RWPE1 (cell line): Measurements from ENCODE around the gene MCF2L.

ENCODE experiments used
- CTCF ChIA-PET: fragments of 350-600 bp; sonication (Branson Sonifier 250); formaldehyde crosslinking; extraction: SDS; loops from one replicate; lab custom pipeline; 2021; lab: Yijun Ruan, JAX
- POLR2A ChIA-PET: fragments of 400-600 bp; formaldehyde crosslinking; extraction: SDS; loops from one replicate; lab custom pipeline; 2020; ENCODE audit warnings: antibody characterized with exemption; ENCODE audit not compliant: low non-redundant PET; lab: Yijun Ruan, JAX
- DNase-seq: peaks from one replicate; pipeline ENCODE4 v3.0.0; 2012; ENCODE audit warnings: low spot score
- H3K27ac ChIP-seq: fragments of 450-650 bp; 2 replicates; pipeline ENCODE4 v1.5.1; 2017
- CTCF ChIP-seq: fragments of 450-650 bp; conservative IDR thresholded peaks from 2 replicates; pipeline ENCODE4 v1.5.1; 2017; ENCODE audit warnings: low read depth, mild to moderate bottlenecking

The MCF2L gene

DNA sequence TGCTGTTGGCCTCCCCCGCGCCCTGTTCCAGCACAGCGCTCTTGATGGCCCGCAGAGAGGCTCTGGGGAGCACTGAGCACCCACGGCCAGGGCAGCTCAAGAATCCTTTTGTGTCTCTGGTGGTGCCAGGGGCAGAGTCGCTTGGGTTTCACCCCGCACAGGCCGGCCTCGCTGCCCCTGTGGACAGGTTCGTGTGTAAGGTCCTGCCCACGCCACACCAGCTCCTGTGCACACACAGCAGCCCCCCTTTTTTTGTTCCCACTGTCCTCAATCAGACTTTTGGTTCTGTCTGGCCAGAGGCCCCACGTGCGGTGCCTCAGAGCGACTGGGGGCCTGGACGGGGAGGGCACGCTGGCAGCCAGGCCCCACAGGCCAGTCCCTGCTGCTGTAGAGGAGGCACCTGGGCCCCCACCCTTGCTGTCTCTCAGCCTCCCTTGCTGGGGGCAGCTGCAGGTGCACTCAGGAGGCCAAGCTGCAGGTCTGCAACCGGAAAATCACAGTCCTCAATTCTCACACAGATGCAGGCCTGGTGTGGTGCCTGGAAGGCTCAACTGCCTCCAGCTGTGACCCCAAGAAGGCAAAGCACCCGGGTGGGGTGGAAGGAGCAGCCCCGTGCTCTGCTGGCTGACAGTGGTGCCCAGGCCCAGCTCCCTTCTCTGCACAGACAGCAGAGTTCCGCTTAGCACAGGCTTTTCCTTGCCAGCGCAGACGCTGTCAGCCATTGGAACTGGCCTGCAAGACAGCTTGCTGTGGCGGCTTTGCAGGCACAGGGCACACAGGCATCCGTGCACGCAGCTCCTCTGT is 124.0 kb downstream of the MCF2L start:
- no peak overlapping the region for H3K27ac ChIP-seq
- ChIA-PET POLR2A (no interaction called here), CTCF (no interaction called here)
- no peak for DNase-seq
- no peak for TF ChIP-seq CTCF

- H3K27ac ChIP-seq: no peak overlapping the region
- CTCF ChIA-PET: interaction anchor here (0.5 to 0.6 kb wide), 2 partner anchors 59 to 91 kb away, joined by 4 to 5 read pairs; no protein-coding TSS in a partner anchor
- POLR2A ChIA-PET: no interaction called here
- DNase-seq: no peak
- TF ChIP-seq CTCF: no peak
Measured at GRCh38 chr13:113093580-113094409, 124.8 kb downstream of the MCF2L start.

GRCh38 chr13:113094410-113094800 is 125.4 kb downstream of the MCF2L start:
- DNase-seq: no peak
- H3K27ac ChIP-seq: no peak overlapping the region
- TF ChIP-seq CTCF: no peak
- POLR2A ChIA-PET: no interaction called here
- CTCF ChIA-PET: interaction anchor here (0.5 to 0.6 kb wide), 2 partner anchors 59 to 92 kb away, joined by 4 to 5 read pairs; no protein-coding TSS in a partner anchor

GRCh38 chr13:113095146-113096051 is 126.4 kb downstream of the MCF2L start:
- ChIA-PET CTCF (interaction anchor here (0.6 kb wide), 1 partner anchor 282 kb away, joined by 5 read pairs; no protein-coding TSS in a partner anchor), POLR2A (no interaction called here)
- TF ChIP-seq CTCF: no peak
- no peak for DNase-seq
- H3K27ac ChIP-seq: no peak overlapping the region

DNA sequence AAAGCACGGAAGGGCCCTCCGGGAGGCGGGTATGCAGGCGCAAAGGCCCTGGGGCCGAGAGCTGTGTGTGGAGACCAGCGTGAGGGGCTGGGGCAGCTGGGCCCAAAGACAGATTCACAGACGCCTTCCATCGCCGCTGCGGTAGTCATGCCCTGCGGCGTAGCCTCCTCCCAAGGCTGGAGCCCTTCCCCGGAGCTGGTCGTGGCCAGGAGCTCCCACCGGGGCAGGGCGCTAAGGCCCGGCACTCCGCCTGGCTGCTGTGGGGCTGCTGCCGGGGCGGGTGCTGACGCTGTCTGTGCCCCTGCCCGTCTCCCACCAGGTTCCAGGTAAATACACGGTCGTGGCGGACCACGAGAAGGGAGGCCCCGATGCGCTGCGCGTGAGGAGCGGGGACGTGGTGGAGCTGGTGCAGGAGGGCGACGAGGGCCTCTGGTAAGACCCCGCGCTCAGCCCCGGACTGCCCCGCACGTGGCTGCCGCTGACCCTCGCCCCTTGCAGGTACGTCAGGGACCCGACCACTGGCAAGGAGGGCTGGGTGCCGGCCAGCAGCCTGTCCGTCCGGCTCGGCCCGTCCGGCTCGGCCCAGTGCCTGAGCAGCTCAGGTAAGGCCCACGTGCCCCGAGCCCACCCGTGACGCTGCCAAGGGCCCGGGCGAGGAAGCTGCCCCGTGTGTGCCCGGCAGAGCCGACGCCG is 127.2 kb downstream of the MCF2L start:
- no peak overlapping the region for H3K27ac ChIP-seq
- CTCF ChIA-PET: interaction anchor here (0.6 kb wide), 2 partner anchors 31 to 221 kb away, joined by 5 read pairs; no protein-coding TSS in a partner anchor
- no peak for TF ChIP-seq CTCF
- POLR2A ChIA-PET: no interaction called here
- no peak for DNase-seq
